Fibroblast of villous mesenchyme (primary cell): ENCODE measurements around the gene SPDYA. TPM values are rescaled to one million over a fixed set of nuclear protein-coding genes. Genes with fewer than 3 reads are reported as not detected.

ENCODE experiments used
- DNase-seq: peaks from one replicate; pipeline ENCODE4 v3.0.0-alpha.2; 2010; ENCODE audit warnings: low read depth
- H3K4me3 ChIP-seq: 2 replicates; pipeline ENCODE4 v1.5.1; 2011; ENCODE audit warnings: low read depth, mild to moderate bottlenecking, low read length
- total RNA-seq: library from RNA; depleted of rRNA; stranded (reverse); fragments of >200 nt; gene quantifications from 2 replicates; pipeline ENCODE4 v1.2.3, GENCODE V29; 2012
- TF ChIP-seq, protein P1 (sequence below): IDR thresholded peaks from 2 replicates; pipeline ENCODE4 v1.5.1; 2012; ENCODE audit warnings: low read depth, mild to moderate bottlenecking, low read length; ENCODE audit not compliant: insufficient read depth

SPDYA gene
- total RNA-seq, 1 donor: 1.3 TPM

DNA sequence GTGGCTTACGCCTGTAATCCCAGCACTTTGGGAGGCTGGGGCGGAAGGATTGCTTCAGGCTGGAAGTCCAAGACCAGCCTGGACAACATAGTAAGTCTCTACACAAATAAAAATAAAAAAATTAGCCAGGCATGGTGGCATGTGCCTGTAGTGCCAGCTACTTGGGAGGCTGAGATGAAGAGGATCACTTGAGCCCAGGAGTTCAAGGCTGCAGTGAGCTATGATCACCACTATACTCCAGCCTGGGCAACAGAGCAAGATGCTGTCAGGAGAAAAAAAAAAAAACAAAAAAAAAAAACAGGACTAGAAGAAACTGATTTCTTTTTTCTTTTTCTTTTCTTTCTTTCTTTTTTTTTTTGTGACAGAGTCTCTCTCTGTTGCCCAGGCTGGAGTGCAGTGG is 13.6 kb downstream of the SPDYA start:
- TF ChIP-seq, protein P1, sequence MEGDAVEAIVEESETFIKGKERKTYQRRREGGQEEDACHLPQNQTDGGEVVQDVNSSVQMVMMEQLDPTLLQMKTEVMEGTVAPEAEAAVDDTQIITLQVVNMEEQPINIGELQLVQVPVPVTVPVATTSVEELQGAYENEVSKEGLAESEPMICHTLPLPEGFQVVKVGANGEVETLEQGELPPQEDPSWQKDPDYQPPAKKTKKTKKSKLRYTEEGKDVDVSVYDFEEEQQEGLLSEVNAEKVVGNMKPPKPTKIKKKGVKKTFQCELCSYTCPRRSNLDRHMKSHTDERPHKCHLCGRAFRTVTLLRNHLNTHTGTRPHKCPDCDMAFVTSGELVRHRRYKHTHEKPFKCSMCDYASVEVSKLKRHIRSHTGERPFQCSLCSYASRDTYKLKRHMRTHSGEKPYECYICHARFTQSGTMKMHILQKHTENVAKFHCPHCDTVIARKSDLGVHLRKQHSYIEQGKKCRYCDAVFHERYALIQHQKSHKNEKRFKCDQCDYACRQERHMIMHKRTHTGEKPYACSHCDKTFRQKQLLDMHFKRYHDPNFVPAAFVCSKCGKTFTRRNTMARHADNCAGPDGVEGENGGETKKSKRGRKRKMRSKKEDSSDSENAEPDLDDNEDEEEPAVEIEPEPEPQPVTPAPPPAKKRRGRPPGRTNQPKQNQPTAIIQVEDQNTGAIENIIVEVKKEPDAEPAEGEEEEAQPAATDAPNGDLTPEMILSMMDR: no peak
- no peak for DNase-seq
- H3K4me3 ChIP-seq: no peak overlapping the region

DNA sequence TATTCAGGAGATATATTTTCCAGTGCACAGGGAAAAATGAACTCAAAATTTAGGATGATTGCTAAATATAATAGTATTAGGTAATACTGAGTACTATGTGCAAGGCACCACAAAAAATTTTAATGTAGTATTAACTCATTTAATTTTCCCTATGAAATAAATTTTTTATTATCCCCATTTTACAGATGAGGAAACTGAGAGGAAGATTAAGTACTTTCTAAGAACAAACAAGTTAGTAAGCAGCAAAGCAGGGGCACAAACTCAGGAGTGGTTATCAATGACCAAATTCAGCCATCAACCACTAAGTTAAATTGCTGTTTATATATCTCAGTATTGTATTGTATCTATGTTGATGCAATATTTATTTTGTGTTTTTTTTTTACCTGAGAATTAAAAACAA is 14.2 kb downstream of the SPDYA start:
- TF ChIP-seq, protein P1: no peak
- DNase-seq: no peak
- H3K4me3 ChIP-seq: no peak overlapping the region

DNA sequence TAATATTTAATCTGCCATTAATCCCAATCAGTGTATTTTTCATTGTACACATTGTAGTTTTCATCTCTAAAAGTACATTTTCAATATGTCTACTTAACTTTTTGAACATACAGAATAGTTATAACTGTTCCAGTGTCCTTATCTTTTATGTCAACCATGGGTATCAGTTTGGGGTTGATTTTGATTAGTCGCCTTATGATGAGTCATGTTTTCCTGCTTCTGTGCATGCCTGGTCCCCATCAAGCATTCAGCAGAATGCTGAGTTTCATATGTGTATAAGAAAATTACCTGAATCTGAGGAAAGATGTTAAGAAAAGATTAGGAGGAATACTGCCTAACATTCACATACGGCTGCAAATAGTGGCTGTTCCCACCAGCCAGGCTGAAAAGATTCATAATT is 17.7 kb downstream of the SPDYA start:
- H3K4me3 ChIP-seq: no peak overlapping the region
- TF ChIP-seq, protein P1: no peak
- peak; percentile 12 for DNase-seq

DNA sequence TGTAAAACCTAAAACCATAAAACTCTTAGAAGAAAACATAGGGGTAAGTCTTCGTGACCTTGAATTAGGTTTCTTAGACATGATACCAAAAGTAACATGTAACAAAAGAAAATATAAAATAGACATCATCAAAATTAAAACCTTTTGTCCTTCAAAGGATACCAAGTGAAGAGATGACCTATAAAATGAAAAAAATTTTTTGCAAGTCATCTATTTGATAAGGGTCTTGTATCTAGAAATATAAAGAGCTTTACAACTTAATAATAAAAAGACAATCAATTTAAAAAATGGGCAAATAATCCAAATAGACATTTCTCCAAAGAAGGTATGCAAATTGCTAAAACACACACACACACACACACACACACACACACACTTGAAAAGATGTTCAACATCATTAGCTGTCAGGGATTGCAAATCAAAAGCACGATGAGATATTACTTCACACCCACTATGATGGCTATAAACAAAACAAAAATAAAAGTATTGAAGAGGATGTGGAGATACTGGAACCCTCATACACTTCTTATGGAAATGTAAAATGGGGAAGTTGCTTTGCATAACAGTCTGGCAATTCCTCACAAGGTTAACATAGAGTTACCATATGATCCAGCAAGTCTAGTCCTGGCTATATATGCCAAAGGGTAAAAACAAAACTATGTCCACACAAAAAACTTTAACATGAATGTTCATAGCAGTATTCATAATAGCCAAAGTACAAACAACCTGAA is 23.3 kb downstream of the SPDYA start:
- TF ChIP-seq, protein P1: no peak
- no peak for DNase-seq
- no peak overlapping the region for H3K4me3 ChIP-seq

DNA sequence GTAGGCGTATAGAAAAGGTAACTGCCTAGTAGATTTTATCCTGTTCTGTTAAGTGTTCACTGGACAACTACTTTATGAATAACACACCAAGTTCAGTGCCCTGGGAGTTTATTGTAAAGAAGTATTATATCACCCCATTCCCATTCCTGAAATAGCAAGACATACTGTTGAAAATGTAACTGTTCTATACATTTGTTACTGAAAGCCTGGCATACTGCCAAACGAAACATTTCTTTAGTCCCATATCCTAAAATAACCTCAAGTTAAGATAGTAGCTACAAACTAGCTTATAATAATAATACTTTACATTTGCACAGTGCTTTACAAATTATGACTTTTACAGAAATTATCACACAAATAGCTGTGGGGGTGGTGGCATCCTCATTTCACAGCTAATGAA is 25.1 kb downstream of the SPDYA start:
- H3K4me3 ChIP-seq: no peak overlapping the region
- TF ChIP-seq, protein P1: no peak
- peak; percentile 5 for DNase-seq

DNA sequence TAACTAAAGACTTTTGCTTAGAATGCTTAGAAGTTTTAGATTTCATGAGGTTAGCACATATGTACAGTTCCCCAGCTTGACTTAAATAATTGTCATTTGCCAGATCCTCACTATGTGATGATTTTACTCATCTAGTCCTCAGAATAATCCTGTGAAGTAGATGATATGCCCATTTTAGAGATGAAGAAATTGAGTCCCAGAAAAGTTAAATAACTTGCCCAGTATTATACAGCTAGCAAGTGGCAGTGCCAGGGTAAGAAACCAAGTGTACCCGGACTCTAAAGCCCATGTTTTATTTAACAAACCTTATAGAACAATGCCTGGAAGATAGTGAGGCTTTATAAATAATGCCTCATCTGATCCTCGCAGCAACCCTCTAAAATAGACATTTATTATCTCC is 28.3 kb downstream of the SPDYA start:
- no peak for DNase-seq
- no peak overlapping the region for H3K4me3 ChIP-seq
- TF ChIP-seq, protein P1: no peak

DNA sequence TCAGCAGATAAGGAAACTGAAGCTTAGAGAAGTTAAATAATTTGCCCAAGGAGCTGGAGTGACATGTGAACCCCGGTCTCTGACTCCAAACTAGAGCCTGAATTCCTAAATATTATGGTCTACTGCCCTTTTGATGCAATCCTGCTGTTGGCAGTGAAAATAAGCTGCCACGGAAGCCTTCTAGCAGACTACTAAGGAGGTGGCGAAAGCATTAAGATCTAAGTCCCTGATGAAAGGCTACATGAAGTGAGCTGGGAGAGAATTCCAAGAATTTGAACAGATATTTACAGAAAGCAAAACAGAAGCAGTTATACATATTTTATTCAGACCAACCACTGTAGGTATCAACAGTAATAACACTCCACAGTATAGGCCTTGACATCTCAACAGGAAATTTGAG is 31.4 kb downstream of the SPDYA start:
- peak; percentile 5 for DNase-seq

More for the DNA sequence above, 31.4 kb downstream of the SPDYA start:
- TF ChIP-seq, protein P1: no peak
- no peak overlapping the region for H3K4me3 ChIP-seq
